CD14-positive monocyte (primary cell): ENCODE data around the gene APOH. TPM values are rescaled to one million over a fixed set of nuclear protein-coding genes. Genes with fewer than 3 reads are reported as not detected.

ENCODE experiments used
- DNase-seq, 3 donors: peaks; one replicate each; pipeline ENCODE4 v3.0.0-alpha.2; 2011 to 2022
- H2AFZ ChIP-seq: 2 replicates; pipeline ENCODE4 v1.6.0; 2012; ENCODE audit warnings: mild to moderate bottlenecking, low read depth, low read length, inconsistent platforms; ENCODE audit not compliant: insufficient read depth, poor library complexity, severe bottlenecking
- H3K27ac ChIP-seq, 2 donors: 1 replicate in 1 of 2; 2 replicates in 1 of 2; pipeline ENCODE4 v1.5.1; 2012 to 2013; ENCODE audit warnings: low read length in 2 of 2, control low read depth in 1 of 2, inconsistent platforms in 1 of 2, low read depth in 1 of 2, mild to moderate bottlenecking in 1 of 2
- H3K27me3 ChIP-seq, 2 donors: one replicate each; pipeline versions ENCODE4 v1.6.0 to v1.6.1; 2011 to 2013; ENCODE audit warnings: low read length in 2 of 2; ENCODE audit not compliant: control insufficient read depth in 2 of 2, insufficient read depth in 2 of 2
- H3K36me3 ChIP-seq, 2 donors: replicated peaks in 1 of 2; 1 replicate in 1 of 2; 2 replicates in 1 of 2; pipeline versions ENCODE4 v1.5.1 to v1.6.1; 2012 to 2013; ENCODE audit warnings: low read length in 2 of 2, control low read depth in 1 of 2, inconsistent platforms in 1 of 2, mild to moderate bottlenecking in 1 of 2; ENCODE audit not compliant: insufficient read depth in 2 of 2, control insufficient read depth in 1 of 2
- H3K4me1 ChIP-seq, 2 donors: 1 replicate in 1 of 2; 2 replicates in 1 of 2; pipeline versions ENCODE4 v1.5.1 to v1.6.1; 2012 to 2013; ENCODE audit warnings: low read length in 2 of 2, control low read depth in 1 of 2, inconsistent platforms in 1 of 2, mild to moderate bottlenecking in 1 of 2, moderate library complexity in 1 of 2; ENCODE audit not compliant: insufficient read depth in 2 of 2, control insufficient read depth in 1 of 2
- H3K4me2 ChIP-seq: replicated peaks from 2 replicates; pipeline ENCODE3; 2012; ENCODE audit warnings: low read length, moderate library complexity, mild to moderate bottlenecking; ENCODE audit not compliant: poor library complexity, severe bottlenecking; ENCODE audit errors: extremely low read depth
- H3K4me3 ChIP-seq, 3 experiments: fragments of 200-600 bp in 1 of 3; sonication (generic) in 1 of 3; replicated peaks in 1 of 3; 1 replicate in 2 of 3; 2 replicates in 1 of 3; pipeline ENCODE4 v1.5.1; 2011 to 2013; ENCODE audit warnings: low read length in 3 of 3, mild to moderate bottlenecking in 3 of 3, control low read depth in 2 of 3, low read depth in 2 of 3, inconsistent platforms in 1 of 3, moderate library complexity in 1 of 3
- H3K79me2 ChIP-seq: 2 replicates; pipeline ENCODE4 v1.6.0; 2012; ENCODE audit warnings: mild to moderate bottlenecking, control low read depth, inconsistent platforms, low read length, moderate library complexity; ENCODE audit not compliant: insufficient read depth
- H3K9ac ChIP-seq: 2 replicates; pipeline ENCODE4 v1.6.0; 2017; ENCODE audit warnings: low read length, mild to moderate bottlenecking; ENCODE audit not compliant: insufficient read depth, poor library complexity, severe bottlenecking
- H3K9me3 ChIP-seq, 2 donors: replicated peaks in 1 of 2; 1 replicate in 1 of 2; 2 replicates in 1 of 2; pipeline versions ENCODE4 v1.5.1 to v1.6.1; 2012 to 2013; ENCODE audit warnings: low read length in 2 of 2, control low read depth in 1 of 2; ENCODE audit not compliant: control insufficient read depth in 1 of 2, insufficient read depth in 1 of 2
- H4K20me1 ChIP-seq: 2 replicates; pipeline ENCODE4 v1.6.0; 2012; ENCODE audit warnings: mild to moderate bottlenecking, low read length, control low read depth, moderate library complexity; ENCODE audit not compliant: insufficient read depth
- H3K27ac Mint-ChIP-seq, 7 donors: one replicate each; pipeline ENCODE4 v1.8.0; 2020; ENCODE audit warnings: mild to moderate bottlenecking in 7 of 7, mixed read lengths in 7 of 7, moderate library complexity in 6 of 7, inconsistent platforms in 2 of 7
- H3K27me3 Mint-ChIP-seq, 3 donors: one replicate each; pipeline ENCODE4 v1.8.0; 2021 to 2022; ENCODE audit warnings: low read depth in 3 of 3, mild to moderate bottlenecking in 3 of 3, mixed read lengths in 3 of 3, moderate library complexity in 3 of 3, inconsistent platforms in 1 of 3
- H3K36me3 Mint-ChIP-seq, 2 donors: one replicate each; pipeline ENCODE4 v1.8.0; 2020; ENCODE audit warnings: mixed read lengths in 2 of 2, inconsistent platforms in 1 of 2, mild to moderate bottlenecking in 1 of 2
- H3K4me1 Mint-ChIP-seq: one replicate; pipeline ENCODE4 v1.8.0; 2020; ENCODE audit warnings: mild to moderate bottlenecking, mixed read lengths
- H3K4me3 Mint-ChIP-seq, 2 donors: one replicate each; pipeline ENCODE4 v1.8.0; 2020; ENCODE audit warnings: mild to moderate bottlenecking in 2 of 2, mixed read lengths in 2 of 2, moderate library complexity in 1 of 2
- H3K9me3 Mint-ChIP-seq, 7 donors: one replicate each; pipeline ENCODE4 v1.8.0; 2020 to 2022; ENCODE audit warnings: mixed read lengths in 7 of 7, mild to moderate bottlenecking in 6 of 7, moderate library complexity in 6 of 7, inconsistent platforms in 2 of 7
- WGBS: methylation state at CpG from one replicate; pipeline ENCODE4 v1.1.5; 2013; ENCODE audit warnings: missing lambda C conversion rate; ENCODE audit not compliant: insufficient coverage; 5-methylcytosine and 5-hydroxymethylcytosine counted together
- intact Hi-C, 2 donors: fragments of 100-400 bp; cut with micrococcal nuclease; formaldehyde crosslinking; loops; one replicate each; pipeline versions ENCODE4 v1.15.0 to v1.15.1; 2023
- polyA plus RNA-seq, 3 donors: library from polyadenylated mRNA; depleted of rRNA in 1 of 3; unstranded in 2 of 3; stranded (reverse) in 1 of 3; fragments of 300-500 nt in 2 of 3; fragments of >200 nt in 1 of 3; fragmentation: Illumina TruSeq in 2 of 3; gene quantifications; 1 replicate in 2 of 3; 2 replicates in 1 of 3; pipeline ENCODE4 v1.2.3, GENCODE V29; 2012 to 2021
- TF ChIP-seq, protein P1 (sequence below): fragments of 200-600 bp; IDR thresholded peaks from one replicate; pipeline ENCODE4 v1.8.0; 2022; ENCODE audit warnings: antibody characterized with exemption, mild to moderate bottlenecking

The APOH gene
- polyA plus RNA-seq, 3 donors, result not detected

DNA sequence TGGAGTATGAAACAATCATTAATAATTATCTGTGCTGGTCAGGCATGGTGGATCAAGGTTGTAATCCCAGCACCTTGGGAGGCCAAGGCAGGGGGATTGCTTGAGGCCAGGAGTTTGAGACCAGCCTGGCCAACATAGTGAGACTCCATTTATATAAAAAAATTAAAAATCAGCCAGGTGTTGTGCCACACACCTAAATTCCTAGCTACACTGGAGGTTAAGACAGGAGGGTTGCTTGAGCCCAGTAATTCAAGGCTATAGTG is 44.3 kb upstream of the APOH start:
- H3K9ac ChIP-seq, result no peak overlapping the region
- Mint-ChIP-seq H3K4me3 (no peak overlapping the region), H3K4me1 (no peaks in the 10 kb centered on the region), H3K36me3 (no peaks in the 10 kb centered on the region), H3K9me3 (peaks cover 1 to 13% (median 6%) of the 10 kb centered on the region in 7 donors), H3K27ac (no peak overlapping the region), H3K27me3 (peaks cover 3 to 18% (median 11%) of the 10 kb centered on the region in 3 donors)
- no peak overlapping the region for H3K4me2 ChIP-seq
- H2AFZ ChIP-seq, result no peak overlapping the region
- H3K79me2 ChIP-seq, result no peaks in the 10 kb centered on the region
- no peak overlapping the region for H3K27ac ChIP-seq
- H3K9me3 ChIP-seq, result no peaks in the 10 kb centered on the region
- no peaks in the 10 kb centered on the region for H4K20me1 ChIP-seq
- TF ChIP-seq, protein P1, sequence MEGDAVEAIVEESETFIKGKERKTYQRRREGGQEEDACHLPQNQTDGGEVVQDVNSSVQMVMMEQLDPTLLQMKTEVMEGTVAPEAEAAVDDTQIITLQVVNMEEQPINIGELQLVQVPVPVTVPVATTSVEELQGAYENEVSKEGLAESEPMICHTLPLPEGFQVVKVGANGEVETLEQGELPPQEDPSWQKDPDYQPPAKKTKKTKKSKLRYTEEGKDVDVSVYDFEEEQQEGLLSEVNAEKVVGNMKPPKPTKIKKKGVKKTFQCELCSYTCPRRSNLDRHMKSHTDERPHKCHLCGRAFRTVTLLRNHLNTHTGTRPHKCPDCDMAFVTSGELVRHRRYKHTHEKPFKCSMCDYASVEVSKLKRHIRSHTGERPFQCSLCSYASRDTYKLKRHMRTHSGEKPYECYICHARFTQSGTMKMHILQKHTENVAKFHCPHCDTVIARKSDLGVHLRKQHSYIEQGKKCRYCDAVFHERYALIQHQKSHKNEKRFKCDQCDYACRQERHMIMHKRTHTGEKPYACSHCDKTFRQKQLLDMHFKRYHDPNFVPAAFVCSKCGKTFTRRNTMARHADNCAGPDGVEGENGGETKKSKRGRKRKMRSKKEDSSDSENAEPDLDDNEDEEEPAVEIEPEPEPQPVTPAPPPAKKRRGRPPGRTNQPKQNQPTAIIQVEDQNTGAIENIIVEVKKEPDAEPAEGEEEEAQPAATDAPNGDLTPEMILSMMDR, result no peak
- no peaks in the 10 kb centered on the region for H3K4me1 ChIP-seq
- intact Hi-C loops, result no loop called here
- H3K4me3 ChIP-seq, result no peak overlapping the region
- no peaks in the 10 kb centered on the region for H3K36me3 ChIP-seq
- H3K27me3 ChIP-seq, result no peaks in the 10 kb centered on the region
- DNase-seq, result no peak

DNA sequence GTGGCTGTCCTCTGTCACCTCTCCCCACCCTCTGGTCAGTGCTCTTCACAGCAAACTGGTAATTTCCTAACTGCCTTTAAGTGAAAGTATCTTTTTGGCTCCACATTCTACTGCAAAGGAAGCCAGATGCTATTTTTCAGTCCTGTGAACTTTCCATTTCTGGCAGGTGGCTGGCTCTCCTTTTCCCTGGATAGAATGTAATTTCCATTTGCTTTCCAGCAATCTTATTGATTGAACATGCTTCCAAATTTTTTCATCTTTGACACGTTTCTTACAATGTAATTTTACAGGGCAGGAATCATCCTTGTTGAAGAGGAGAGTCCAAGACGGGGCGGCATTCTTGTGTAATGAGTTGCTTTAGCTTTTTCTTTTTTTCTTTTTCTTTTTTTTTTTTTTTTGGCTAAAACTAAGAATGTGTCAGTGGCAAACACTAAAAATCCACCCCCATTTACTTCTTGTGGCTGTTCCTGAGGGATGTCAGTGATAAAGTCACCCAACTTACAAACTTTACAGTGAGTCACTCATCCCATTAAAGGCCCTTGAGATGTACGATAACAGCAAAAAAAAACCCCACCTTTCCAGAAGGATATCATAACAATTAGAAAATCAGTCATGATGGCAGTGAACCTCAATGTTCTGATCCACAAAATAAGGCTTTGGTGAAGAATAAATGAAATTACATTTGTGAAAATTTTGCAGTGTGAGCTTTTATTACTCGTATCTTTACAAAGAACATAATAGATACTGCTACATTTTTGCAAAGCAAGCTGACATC is 43.8 kb upstream of the APOH start:
- Histone ChIP-seq H2AFZ (no peak overlapping the region), H3K27ac (no peak overlapping the region), H3K4me1 (no peaks in the 10 kb centered on the region), H3K27me3 (no peaks in the 10 kb centered on the region), H3K9me3 (no peaks in the 10 kb centered on the region), H3K4me3 (no peak overlapping the region), H3K9ac (no peak overlapping the region), H3K36me3 (no peaks in the 10 kb centered on the region), H3K4me2 (no peak overlapping the region), H4K20me1 (no peaks in the 10 kb centered on the region), H3K79me2 (no peaks in the 10 kb centered on the region)
- peaks cover 1 to 13% (median 6%) of the 10 kb centered on the region in 7 donors for H3K9me3 Mint-ChIP-seq
- no peaks in the 10 kb centered on the region for H3K36me3 Mint-ChIP-seq
- peaks cover 3 to 18% (median 11%) of the 10 kb centered on the region in 3 donors for H3K27me3 Mint-ChIP-seq
- DNase-seq, result no peak
- intact Hi-C loops, result no loop called here
- H3K4me3 Mint-ChIP-seq, result peak overlapping the region in 1 of 2 donors; percentile 18
- WGBS, result no CpG with 5 or more reads among the region's 5 CpGs
- TF ChIP-seq, protein P1, result no peak
- H3K4me1 Mint-ChIP-seq, result no peaks in the 10 kb centered on the region
- no peak overlapping the region for H3K27ac Mint-ChIP-seq
